Activated T-cell treated with anti-CD3 and anti-CD28 coated beads for 24 hours (primary cell): ENCODE results near the gene CLPTM1L.
"Not testable (repeated sequence)": the region's sequence is repeated elsewhere in the genome, so short reads cannot be mapped to it uniquely, and the experiment has no call there.

ENCODE experiments used
- DNase-seq: peaks from one replicate; pipeline ENCODE4 v3.0.0-alpha.2; 2020; ENCODE audit warnings: low read depth

Gene CLPTM1L

DNA sequence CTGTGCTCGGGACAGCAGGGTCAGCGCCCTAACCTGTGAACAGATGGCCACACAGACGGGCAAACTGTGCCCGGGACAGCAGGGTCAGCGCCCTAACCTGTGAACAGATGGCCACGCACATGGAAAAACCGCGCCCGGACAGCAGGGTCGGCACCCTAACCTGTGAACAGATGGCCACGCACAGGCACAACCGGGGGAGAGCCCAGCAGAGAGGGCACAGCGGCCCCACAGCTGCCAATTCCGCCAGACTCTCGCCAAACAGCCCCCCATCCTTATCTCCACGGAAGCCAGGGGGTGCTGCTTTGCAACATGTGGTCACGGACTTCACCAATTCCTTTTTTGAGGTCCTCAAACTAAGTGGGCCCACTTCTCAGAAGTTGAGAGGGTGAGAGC lies 5.1 kb downstream of the CLPTM1L start:
- DNase-seq, result not testable (repeated sequence)

GRCh38 chr5:1339139-1339817 lies 5.6 kb downstream of the CLPTM1L start:
- DNase-seq, result not testable (repeated sequence)

DNA sequence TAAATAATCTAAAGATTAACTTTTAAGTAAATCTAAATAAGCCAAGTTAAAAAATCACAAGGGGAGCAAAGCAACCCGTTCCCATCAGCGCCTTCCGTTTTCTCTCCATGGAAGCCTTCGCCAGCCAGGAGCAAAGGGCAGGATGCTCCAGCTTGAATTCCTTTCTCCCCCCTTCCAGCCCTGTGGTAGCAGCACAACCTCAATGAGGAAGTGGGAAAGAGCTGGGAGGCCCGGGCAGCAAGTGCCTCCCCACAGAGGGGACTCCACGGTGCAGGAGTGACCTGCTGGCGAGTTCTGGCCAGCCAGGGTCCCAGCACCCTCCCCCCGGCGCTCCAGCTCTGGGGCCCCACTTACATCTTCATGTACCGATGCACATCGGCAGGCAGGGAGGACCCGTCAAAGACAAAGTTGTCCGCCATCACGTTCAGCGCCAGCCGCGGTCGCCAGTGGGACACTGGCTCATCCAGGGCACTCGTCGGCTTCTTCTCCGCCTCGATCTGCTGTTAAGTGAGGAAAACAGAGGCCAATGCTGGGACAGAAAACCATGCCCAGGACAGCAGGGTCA lies 6.3 kb downstream of the CLPTM1L start:
- DNase-seq, result no peak

DNA sequence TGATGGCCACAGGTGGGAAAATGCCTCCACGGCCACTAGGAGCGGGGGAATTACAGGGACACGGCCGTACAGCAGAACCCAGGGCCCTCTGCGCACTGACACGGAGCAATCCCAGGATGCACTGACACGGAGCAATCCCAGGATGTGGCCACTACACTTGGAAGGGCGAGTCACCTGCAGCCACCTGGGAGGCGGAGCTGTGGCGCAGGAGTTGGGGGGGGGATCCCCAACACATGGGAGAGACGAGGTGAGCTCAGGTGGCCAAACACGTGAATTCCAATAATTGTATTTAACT lies 6.8 kb downstream of the CLPTM1L start:
- no peak for DNase-seq

GRCh38 chr5:1337489-1338195 lies 7.3 kb downstream of the CLPTM1L start:
- no peak for DNase-seq

- no peak for DNase-seq
Observed at GRCh38 chr5:1336749-1337488, 8.0 kb downstream of the CLPTM1L start.

GRCh38 chr5:1336106-1336561 lies 8.8 kb downstream of the CLPTM1L start:
- DNase-seq, result no peak

- DNase-seq, result no peak
Observed at GRCh38 chr5:1335540-1336095, 9.3 kb downstream of the CLPTM1L start.

DNA sequence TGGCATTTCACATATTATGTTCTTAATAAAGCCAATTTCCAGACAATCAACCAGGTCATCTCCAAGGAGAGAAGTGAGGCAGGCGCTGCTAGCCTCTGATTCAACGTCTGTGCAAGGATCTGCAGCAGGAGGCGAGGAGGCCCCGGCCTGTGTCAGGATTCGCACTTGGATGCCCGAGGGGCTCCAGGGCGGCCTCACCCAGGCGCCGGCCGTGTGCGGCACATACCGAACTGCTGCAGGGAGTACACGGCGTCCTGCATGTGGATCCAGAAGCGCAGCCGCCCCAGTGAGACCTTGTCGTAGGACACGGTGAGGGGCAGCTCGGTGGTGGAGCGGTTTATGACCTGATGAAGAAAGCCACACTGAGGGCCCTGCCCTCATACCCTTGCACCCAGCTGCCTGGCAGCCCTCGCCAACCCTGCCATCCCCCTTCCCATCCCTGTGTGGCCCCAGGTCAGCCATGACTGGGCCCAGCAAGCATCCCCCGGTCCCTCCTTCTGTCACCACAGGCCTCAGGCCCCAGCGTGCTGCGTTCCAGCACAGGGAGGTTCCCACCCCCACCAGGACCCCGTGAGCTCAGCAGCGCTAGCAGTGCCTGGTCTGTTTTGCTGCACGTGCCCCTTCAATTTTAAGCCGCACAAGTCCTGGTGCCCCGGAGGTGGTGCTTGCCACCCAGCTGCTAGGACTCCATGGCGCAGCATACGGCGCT lies 9.9 kb downstream of the CLPTM1L start:
- DNase-seq, result no peak

DNA sequence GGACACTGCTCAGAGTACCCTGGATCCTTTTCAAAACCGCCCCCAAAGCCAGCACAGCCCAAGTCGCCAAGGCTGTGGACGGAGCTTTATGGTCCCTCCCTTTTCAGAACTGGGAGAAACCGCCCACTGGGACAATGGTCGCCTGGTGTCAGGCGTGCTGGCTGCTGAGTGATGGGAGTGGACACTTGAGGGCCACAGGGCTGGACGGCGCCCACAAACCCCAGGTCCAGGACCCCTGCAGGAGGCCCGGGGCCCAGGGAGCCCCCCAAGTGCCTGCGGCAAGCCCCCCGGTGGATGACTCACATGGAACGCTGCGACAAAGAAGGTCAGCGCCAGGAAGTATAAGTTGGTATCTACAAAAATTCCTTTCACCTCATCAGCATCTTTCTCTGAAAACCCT lies 10.9 kb downstream of the CLPTM1L start:
- DNase-seq, result no peak

DNA sequence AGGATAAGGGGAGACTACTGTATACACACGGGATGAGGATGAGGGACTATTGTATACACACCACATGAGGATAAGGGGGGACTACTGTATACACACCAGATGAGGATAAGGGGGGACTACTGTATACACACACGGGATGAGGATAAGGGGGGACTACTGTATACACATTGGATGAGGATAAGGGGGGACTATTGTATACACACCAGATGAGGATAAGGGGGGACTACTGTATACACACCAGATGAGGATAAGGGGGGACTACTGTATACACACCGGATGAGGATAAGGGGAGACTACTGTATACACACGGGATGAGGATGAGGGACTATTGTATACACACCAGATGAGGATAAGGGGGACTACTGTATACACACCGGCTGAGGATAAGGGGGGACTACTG lies 11.6 kb downstream of the CLPTM1L start:
- not testable (repeated sequence) for DNase-seq

DNA sequence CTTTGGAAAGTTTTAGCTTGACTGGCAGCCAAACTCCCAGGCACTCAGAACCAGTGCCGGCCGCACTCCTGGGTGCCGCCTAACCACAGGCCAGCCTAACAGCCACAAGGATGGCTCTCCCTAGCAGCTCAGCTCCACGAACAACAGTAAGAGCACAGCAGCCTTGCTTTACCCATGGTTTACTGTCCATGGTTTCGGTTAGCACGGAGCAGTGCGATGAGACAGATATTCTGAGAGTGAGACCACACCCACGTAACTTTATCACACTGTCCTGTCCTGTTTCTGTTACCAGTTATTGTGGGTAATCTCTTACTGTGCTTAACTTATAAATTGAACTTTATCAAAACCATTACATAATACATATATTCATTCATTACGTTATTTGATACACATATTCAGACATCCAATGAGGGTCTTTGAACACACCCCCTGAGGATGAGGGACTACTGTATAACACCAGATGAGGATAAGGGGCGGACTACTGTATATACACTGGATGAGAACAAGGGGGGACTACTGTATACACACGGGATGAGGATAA lies 12.4 kb downstream of the CLPTM1L start:
- DNase-seq, result no peak

GRCh38 chr5:1331861-1332405 lies 13.0 kb downstream of the CLPTM1L start:
- DNase-seq, result no peak

DNA sequence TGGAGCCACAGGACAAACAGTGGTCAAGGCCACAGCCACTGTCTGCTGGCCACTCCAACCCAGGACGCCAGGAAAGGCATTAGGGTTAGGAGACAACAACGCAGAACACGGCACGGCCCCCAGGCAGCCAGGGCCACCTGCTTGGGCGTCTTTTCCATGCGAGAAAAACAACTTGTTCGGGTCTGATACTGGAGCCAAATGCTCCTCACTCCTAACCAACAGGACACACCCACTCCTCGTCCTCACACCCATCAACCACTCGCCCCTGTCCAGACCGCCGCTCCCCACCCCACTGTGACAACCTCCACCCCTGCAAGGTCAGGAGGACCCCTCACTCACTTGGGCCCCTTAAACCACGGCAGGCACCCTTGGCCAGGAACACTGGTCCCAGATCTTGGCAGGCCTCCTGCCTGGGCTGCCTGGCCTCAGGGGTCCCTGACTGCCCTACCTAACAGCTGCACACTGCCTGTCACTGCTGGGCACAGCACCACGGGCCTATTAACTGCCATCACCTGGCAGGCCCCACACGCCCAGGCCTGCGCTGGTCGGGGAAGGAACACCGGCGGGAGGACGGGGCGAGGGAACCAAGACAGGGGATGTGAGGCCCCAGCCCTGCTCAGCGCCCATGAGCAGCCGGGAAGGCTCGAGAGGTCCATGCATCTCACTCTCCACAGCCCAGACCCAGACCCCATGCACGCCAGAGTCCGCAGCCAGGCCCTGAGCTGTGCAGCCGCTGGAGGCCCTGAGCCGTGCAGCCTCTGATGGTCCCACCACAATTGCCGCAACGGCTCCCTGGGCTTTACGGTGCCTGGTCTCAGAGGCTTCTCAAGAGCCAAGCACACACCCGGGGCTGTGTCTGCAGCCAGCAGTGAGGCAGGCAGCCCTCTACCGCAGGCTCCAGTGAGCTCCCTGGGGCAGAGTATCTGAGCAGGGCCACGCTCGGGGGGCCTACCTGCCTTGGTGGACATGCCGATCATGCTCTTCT lies 13.8 kb downstream of the CLPTM1L start:
- DNase-seq, result no peak

DNA sequence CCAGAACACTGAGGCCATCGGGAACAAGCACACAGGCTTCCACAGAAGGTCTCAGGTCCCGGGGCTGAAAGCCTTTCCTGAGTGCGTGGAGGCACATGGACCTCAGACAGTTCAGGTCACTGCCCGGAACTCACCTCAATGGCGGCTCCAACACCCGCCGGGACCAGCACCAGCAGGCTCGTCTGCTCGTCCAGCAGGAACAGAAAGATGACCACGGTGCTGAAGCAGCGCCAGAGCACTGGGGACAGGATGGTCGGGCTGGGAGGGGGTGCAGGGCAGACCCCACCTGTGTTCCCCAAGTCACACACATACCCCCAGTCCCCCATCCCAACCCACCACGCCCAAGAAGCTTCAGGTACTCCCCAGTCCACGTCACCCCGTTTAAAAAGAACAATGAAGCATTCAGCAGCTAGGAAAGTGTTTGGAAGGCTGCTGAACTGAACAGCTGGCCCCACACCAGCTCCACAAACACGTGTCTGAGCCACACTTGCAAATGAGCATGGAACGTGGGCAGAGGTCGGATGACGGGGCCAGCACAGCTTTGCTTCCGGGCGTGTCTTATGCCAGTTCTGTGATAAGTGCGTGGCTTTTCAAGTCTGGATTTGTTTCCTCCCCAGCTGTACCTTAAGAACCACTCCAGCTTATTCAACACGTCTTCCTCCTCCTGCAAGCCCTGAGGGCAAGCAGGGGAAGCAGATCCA lies 14.6 kb downstream of the CLPTM1L start:
- no peak for DNase-seq

DNA sequence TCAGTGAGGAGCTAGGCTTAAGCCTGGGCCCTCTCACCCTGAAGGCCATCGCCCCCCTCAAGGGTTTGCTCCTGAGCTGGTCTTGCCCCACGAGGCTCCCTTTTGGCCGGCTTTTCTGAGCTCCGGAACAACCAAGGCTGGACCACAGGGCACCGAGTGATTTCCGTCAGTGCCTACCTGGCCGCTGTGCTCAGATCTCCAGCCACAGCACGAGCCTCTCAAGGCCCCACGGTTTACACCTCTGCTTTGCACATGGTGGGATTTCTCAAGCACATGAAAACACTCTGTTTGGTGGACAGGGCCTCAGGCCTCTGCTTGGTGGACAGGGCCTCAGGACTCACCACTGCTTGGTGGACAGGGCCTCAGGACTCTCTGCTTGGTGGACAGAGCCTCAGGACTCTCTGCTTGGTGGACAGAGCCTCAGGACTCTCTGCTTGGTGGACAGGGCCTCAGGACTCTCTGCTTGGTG lies 15.8 kb downstream of the CLPTM1L start:
- no peak for DNase-seq

- not testable (repeated sequence) for DNase-seq
Observed at GRCh38 chr5:1328237-1329110, 16.4 kb downstream of the CLPTM1L start.
